ENCODE results near the gene SLC23A1.
"Not testable (repeated sequence)": the region's sequence is repeated elsewhere in the genome, so short reads cannot be mapped to it uniquely, and the experiment has no call there.

SLC23A1 gene

DNA sequence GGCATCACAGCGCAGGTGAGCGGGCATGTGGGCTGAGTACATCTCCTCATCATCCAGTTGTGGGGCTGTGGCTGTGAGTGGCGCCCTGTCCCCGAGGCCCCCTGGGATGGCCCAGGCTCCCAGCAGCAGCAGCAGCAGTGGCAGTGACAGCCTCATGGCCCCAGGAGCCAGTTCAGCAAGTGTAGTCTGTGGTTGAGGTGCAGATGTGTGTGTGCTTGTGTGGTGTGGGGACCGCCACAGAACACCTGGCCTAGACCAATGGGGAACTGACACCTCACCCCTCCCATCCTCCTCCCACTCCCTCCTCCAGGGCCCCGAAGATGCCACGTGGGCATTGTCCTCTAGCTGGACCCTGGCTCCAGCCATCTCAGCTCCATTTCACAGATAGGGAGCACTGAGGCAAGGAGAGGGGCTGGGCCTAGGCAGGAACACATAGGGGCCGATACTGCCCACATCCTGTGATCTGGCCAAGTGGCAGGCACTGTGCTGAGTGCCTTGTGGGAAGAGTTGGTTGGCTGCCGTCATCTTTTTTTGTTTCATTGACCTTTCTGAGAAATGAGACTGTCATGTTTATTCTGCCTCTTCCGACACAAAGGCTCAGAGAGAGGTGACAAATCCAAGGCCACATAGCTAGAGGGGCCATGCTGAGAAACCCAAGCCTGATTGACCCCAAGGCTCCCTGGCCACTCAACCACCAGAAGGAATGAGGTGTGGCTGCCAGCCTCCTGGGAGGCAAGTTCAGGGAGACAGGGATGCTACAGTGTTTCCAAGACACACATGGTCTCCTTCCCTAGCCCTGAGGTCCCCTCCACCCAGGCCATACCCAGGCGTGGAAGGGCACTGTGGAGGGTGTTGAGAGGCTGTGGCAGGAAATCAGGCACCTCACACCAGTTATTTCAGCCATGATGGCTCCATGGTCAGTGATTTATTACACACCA lies 6.9 kb upstream of the SLC23A1 start, which contains the start of gene MZB1:
MZB1 (minus strand) TSS at position 213 of the 938 bp plus-strand sequence; CDS start at position 156, 57 bp downstream.
- DNase-seq, result no peak

DNA sequence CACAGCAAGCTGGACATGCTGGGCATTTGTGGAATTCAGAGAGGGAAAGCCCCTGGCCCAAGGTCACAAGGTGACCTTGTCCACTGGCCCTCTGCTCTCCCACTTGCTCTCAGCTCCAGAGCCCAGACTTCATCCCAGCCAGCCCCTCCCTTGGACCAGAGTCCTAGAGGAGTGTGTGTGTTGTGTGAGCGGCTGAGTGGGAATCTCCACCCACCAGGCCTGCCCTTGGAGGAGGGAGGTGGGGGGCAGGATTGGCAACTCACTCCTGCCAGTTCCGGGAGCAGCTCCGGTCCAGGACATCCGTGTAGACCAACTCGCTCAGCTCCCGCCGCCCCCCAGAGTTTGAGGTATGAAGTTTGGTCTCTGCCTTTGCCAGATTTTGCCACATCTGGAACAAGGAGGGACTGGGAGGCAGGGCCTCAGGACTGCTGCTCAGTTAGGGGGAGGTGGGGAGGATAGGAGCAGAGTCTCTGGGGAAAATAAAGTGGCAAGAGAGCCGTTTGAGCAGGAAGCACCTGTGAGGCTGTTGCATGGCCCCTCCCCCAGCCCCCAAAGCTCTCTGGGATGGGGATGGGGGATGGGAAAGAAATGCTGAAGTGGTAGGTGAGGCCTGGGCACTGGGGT lies 5.2 kb upstream of the SLC23A1 start:
- DNase-seq, result no peak

DNA sequence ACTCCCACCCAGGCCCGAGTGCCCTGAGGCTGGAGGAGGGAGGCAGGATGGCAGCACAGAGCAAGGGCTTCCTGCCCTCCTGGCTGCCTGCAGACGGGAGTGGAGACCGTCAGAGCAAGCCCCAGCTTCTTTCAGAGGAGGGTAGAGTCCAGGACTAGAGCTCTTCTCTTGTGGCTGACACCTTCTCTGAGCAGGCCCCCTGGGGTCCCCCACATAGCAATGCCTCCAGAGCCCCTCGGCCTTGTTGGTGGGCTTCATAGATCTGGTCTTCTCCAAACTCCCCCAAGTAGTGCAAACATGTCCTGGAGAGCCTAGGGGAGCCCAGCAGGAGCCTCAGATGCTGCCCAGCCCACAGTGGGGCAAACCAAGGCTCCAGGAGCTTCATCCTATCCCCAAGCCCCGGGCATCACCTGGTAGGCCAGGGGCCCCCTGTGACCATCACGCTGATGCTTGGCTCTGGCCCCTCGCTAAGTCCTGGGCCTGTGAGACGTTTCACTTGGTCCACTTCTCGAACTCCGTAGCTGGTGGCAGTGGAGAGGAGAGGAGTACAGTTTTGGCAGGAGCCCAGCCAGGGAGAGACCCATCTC lies 4.6 kb upstream of the SLC23A1 start:
- no peak for DNase-seq

DNA sequence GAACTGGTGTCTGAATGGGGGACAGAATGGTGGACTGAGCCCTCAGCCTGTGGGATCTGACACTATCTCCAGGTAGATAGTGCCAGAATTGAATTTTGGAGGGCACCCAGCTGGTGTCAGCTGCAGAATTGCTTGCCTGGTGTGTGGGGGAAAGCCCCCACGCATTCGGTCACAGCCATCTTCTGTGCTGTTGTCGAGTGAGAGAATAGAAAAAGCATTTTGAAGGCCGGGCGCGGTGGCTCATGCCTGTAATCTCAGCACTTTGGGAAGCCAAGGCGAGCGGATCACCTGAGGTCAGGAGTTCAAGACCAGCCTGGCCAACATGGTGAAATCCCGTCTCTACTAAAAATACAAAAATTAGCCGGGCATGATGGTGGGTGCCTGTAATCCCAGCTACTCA lies 3.9 kb upstream of the SLC23A1 start:
- DNase-seq, result not testable (repeated sequence)

DNA sequence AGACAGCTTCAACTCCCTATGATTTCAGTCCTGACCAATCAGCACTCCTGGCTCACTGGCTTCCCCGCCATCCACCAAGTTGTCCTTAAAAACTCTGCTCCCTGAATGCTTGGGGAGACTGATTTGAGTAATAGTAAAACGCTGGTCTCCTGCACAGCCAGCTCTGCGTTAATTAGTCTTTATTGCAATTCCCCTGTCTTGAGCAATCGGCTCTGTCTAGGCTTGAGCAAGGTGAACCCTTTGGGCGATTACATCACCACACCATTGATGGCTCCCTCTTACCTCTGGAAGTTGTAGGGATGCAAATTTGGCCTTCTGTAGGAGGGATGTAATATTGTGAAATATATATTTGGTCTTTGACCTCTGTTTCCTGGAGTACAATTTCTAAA lies 2.9 kb upstream of the SLC23A1 start:
- DNase-seq, result no peak

DNA sequence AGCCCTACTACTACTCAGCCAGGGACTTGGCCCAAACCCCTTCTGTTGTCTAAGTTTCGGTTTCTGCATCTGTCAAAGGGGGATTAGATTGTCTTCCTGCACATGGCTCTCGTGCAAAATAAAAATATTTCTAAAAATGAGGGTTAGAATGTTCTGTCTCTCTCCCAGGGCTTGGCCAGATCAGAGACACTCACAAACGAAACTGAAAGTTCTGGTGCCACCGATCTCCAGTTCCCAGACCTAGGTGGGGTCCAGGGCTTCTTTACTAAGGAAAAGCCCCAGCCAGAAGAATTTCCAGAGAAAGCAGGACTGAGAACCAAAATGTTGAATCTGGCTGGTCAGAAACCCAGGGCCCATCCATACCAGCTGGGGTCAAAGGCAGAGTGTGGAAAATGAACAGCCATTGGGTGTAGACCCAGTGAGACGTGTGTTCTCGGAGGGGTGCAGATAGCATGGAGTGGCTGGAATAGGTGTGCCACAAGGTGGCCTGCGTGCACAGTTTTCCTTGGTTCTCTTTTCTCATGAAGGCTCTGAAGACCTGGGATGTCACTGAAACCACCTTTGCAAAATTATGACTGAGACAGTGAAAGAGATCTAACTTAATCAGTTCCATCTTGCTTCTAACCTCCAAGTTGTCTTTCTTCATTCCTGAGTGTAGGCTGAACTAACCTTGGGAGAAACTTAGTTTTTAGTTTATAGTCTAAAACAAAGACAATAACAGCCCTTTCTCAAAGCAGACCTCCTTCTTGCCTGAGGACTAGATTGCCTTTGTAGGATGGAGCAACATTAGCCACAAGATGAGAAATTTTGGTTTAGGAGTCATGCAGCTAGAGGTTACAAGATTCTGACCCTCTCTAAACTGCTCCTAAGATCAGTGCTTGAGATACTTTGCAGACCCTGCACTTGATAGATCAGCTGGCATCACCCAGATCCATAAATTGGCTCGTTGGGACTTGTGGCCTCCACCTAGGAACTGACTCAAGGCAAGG lies 2.3 kb upstream of the SLC23A1 start:
- DNase-seq, result no peak

DNA sequence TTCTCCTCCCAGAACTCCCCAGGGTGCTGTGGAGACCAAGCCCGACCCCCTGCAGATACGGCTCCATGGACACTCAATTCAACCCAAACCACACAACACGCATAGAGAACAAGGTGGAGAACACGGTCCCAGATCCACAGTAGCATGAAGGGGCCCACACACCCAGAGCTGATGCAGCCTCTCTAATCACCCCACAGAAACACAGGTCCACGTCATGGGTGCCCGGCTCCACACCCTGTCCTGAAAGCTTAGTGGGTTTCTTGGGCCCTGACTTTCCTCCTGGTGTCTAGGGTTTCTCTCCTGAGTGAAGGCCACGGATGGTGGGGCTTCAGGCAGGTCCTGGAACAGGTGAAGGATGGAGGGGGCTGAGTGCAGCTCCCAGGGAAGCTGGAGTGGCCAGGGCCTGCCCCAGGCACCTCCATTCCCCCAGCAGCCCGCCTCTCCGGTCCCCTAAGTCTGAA lies 1.5 kb upstream of the SLC23A1 start:
- no peak for DNase-seq

DNA sequence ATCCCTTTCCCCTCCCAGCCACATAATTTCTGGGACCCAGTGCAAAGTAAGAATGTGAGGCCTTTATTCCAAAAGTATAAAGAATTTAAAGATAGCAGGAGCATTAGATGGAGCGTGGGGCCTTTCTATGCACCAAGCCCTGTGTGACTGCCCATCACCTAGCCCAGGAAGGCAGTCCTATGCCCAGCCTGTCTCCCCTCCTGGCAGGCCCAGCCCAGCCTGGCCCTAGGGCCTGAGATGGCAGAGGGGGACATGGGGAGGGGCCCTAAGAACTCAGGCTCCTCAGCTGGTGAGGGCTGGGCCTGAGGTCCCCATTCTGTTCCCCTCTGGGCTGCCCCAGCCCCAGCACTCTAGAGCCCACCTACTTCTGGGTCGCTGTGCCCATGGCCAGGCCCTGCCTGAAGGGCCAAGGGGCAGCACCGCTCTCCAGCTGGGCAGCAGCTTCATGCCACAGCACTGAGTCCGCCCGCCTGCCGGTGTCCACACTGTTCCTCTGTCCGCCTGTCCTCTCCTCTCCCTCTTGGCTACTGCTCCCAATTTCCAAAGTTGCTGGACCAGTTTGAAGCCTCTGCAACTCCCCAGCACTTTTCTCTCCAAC lies 995 bp upstream of the SLC23A1 start:
- no peak for DNase-seq

DNA sequence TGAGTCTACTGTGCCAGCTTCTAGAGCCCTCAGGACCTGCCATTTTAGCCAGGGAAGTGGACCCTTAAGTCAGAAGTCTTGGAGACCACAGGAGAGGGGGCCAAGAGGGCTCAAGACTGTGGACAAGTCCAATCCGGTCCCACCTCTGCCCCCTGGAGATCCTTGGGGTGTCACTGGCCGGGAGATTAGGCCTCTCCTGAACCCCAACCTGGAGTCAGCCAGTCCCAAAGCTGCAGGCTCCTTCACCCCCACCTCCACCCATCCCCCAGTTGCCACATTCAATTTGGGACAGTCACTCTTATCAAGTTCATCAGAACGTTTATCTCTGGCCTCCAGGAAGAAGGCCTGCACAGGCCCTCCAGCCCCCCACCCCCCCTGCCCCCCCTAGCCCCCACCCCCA lies 290 bp downstream of the SLC23A1 start:
- DNase-seq, result no peak

DNA sequence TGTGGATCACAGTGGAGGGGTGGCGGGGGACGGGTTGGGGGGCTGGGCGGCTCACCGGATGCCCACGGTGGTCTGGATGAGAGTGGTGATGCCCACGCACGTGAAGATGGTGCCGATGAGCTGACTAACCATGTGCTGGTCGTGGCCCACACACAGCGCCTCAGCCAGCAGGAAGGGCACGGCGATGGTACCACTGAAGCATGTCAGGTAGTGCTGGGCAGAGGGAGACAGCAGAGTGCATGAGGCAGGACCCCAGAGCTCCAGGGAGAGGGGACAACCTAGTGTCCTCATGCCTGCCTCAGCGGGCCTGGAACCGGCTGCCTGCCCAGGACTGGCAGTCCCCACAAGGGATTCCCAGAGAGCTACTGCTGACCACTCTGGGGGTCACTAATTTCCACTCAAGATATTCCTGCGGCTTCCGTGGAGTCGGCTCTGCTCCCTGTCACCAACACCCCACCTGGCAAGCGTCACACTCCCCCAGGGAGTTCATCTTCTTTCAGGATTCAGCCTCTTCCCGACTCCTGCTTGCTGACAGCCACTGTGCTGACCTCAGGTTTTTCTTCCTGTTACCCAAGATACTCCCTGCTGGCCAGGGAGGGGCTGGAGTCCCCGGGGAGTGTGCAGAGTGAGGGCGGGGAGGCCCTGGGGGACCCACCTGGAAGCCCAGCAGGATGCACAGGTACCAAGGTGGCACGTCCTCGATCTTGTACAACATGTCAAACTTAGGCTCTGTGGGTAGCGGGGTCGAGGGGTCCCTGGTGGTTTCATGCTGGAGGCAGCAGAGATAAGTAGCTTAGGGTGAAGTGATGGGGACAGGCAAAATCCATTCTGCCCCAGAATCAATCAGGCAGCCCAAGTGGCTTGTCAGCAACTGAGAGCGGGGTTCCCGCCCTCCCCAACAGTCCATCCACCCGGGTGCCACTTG lies 998 bp downstream of the SLC23A1 start:
- no peak for DNase-seq

DNA sequence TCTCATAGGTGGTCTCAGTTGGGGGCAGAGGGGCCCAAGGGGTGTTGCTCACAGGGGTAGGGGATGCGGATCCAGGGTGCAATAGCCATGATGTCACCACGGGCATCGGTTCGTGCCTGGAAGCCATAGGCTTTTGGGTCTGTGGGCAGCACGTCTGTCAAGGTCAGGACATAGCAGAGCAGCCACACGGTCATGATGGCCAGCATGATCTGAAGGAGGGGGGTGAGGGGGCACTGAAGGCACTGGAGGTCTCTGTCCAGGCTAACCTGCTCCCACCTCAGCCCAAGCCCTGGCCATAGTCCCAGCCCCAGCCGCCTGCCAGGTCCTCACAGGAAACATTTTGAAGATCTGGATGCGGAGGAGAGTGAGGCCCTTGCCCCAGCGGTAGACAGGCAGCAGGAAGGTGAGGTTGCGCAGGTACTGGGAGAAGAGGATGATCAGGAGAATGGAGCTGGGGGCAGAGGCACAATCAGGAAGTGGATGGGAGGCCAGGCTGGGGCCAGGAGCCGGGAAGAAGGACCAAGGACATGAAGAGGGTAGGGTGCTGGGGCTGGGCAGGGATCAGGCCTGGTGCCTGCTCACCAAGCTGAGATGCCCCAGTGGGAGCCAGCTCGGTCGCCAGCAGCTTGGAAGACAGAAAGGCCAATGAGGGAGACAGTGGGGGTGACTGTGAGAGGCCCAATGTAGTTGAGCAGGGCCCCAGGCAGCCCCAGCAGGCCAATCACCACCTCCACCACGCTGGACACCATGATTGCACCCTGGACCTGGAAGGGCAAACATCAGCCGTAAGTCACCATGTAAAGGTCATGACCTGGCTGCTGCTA lies 3.3 kb downstream of the SLC23A1 start:
- no peak for DNase-seq

DNA sequence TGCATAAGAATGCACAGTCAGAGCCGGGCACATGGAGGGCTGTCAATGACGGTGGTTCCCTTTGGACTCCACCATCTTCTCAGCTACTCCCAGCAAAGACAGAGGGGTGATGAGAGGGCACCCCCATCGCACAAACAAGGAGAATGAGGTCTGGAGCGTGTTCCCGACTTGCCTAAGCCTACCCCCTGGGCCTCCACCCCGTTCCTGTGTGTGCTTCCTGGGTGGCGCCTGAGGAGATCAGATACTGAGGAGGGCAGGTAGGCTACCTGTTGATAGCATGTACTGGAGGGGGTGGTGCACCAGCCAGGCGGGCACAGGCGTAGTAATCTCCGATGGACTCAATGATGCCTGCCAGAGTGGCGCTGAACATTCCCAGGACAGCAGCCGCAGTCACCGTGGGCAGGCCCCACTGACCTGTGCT lies 4.1 kb downstream of the SLC23A1 start:
- no peak for DNase-seq

DNA sequence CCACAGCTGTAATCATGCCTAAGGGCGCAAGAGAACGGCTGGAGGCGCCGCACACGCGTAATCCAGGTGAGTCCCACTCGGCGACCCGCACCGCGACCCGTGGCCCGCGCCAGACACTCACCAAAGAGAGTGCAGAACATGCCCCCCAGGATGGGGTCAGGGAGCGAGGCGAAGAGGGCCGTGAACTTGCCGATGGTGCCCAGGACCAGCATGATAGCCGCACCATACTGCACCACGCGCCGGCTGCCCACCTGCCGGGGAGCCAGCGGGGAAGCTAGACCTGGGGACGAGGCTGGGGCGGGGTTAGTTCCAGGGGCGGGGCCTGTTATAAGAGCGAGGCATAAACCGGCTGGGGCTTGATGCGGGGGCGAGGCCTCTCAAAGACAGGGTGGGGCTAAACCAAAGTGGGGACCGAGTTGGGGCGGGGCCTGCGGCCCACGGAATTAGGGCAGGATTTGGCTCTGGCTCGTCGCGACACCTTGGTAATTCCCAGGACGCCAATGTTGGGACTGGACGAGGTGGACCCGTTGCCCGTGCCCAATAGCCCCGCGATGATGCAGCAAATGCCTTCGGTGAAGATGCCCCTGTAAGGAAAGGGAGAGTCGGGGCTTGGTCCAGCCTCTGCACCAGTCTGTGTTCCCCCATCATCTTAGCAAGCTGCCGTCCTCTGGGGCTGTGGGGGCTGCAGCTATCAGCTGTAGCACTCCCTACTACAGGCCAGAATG lies 4.8 kb downstream of the SLC23A1 start:
- no peak for DNase-seq

DNA sequence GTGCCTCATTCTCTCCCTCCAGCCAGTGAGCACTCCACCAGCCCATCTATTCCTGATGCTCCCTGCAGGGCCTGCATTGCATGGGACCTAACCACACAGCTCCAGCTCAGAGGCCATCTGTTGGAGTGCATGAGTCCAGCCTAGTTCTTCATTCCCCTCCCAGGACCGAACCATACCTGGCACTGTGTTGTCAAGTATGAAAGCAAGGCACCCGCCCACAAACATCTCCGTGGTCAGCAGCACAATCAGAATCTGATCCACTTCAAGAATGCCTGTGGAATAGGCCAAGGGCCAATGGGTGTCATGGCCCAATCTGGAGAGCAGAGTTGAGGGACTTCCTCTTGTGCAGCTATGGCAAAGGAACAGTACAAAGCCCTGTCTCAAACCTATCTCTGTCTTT lies 5.9 kb downstream of the SLC23A1 start:
- no peak for DNase-seq

DNA sequence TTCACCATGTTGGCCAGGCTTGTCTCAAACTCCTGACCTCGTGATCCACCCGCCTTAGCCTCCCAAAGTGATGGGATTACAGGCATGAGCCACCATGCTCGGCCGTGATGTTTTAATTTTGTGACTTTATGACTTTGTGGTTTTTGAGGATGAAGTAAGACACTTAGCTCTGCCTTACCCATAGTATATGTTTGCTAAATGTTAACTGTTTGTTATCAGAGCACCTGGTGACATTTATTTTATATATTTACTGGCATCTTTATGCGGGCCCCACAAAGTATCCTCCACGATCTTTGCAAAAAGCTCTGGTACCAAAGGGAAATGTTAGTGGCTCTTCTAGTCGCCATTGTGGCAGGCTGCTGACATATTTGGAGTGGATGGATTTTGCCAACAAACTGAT lies 6.7 kb downstream of the SLC23A1 start:
- DNase-seq, result no peak

DNA sequence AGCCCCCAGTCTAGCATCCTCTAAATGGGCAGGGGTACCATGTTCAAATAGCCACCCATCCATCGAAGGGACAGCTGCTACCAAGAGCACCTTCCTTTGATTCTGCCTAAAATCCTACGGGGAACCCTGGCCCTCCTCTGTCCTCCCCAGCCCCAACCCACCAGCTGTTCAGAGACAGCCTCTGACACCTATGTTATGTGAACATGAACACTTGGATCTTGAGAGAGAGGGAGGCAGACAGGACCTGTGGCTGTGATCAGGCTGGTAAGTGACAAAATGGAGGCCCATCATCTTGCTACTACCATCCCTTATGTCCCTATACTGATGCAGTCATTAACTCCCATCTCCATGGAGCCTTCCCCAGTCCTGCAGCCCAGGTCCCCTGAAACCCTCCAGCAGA lies 8.2 kb downstream of the SLC23A1 start:
- no peak for DNase-seq

DNA sequence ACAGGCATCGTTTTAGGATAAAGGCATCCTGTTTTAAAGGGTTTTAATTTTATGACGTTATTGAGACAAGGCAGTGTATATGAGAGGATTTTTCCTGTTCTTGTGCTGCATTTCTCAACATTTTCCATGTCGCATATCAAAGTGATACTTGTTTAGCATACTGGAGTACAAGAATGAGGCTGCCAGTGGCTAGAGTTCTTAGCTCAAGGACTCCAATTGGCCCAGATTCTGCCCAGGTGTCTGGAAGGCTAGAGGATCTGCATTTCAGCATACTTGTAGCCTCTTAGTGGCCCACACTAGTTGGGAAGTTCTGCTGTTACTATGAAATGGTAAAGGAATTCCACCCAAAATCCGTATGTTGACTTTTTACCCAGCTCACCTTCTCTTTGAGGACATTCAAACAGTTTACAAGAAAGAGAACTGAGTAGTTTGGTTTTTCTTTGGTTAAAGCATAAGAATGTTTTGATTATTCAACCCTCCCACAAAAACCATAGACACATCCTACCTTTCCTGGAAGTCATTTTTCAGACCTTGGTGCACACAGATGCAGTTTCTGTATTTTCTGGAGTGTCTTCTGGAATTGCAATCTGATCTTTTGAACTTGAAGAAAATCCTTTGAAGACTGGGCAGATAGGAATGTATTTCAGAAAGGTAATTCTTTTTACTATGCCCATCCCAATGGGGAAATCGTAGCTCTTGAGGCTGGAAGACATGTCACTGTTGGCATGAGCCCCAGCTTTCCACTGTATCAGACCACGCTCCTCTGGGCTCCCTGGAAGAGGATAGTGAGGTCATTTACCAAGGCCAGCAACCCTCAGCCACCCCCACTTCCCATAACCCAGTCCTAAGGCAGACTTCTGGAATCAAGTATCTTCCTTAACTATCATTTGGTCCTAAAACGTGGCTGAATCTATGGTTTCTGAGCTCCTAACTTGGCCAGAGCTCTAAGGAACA lies 11.3 kb downstream of the SLC23A1 start:
- no peak for DNase-seq

DNA sequence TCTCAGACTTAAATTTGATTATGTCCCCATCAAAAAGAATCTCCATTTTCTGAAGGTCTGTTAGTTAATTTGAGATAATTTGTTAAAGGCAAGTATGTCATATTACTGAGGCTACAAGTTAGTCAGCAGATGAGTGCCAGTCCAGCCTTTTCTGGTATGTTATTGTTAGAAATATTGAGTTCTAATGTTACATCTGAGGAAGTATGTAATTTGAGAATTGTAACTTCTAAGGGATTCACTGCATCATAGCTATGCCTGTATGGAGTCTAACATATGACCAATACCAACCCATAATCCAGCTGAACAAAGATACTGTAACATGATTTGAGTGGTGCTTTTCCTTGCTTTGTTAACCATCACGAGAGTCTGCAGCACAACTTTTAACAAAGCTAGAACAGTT lies 13.9 kb downstream of the SLC23A1 start:
- no peak for DNase-seq

Measured in NCI-H446 (cell line).